Ovary (tissue), 3 donors: Measurements from ENCODE around the gene PSENEN.

ENCODE experiments used
- EP300 ChIP-seq: sonication (generic); formaldehyde crosslinking; IDR thresholded peaks from one replicate; pipeline ENCODE4 v1.6.1; 2017; ENCODE audit warnings: antibody characterized with exemption
- POLR2A ChIP-seq: fragments of 450-650 bp; IDR thresholded peaks from one replicate; pipeline ENCODE4 v1.6.1; 2017; ENCODE audit warnings: antibody characterized with exemption, mild to moderate bottlenecking, moderate library complexity
- TF ChIP-seq, protein P1 (sequence below), 3 donors: fragments of 450-650 bp in 2 of 3; fragments of 200-600 bp in 1 of 3; IDR thresholded peaks; one replicate each; pipeline versions ENCODE4 v1.5.1 to v1.8.0; 2016 to 2022; ENCODE audit warnings: antibody characterized with exemption in 3 of 3, mild to moderate bottlenecking in 1 of 3
- donor health status: DM: no; HTN: no; CAD: no.

DNA sequence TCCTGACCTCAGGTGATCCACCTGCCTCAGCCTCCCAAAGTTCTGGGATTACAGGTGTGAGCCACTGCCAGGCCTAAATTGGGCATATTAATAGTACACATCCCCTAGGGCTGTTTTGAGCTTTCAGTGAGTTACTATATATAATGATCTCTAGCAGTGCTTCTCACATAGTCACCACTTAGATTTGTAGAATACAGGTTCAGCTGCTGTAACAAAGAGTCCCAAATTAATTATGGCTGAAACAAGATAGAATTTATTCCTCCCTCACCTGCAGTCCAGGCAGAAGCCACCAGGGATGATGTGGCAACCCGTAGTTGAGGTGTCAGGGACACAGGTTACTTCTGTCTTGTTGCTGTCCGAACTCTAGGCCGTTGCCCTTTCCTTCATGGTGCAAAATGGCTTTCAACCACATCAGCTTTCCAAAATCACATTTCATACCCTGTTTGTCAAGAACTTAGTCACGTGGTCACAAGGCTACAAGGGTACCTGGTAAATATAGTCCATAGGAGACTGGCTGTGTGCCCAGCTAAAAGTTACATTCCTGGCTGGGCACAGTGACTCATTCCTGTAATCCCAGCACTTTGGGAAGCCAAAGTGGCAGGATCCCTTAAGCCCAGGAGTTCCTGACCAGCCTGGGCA is 15.4 kb downstream of the PSENEN start:
- no peak for TF ChIP-seq EP300
- TF ChIP-seq, protein P1, sequence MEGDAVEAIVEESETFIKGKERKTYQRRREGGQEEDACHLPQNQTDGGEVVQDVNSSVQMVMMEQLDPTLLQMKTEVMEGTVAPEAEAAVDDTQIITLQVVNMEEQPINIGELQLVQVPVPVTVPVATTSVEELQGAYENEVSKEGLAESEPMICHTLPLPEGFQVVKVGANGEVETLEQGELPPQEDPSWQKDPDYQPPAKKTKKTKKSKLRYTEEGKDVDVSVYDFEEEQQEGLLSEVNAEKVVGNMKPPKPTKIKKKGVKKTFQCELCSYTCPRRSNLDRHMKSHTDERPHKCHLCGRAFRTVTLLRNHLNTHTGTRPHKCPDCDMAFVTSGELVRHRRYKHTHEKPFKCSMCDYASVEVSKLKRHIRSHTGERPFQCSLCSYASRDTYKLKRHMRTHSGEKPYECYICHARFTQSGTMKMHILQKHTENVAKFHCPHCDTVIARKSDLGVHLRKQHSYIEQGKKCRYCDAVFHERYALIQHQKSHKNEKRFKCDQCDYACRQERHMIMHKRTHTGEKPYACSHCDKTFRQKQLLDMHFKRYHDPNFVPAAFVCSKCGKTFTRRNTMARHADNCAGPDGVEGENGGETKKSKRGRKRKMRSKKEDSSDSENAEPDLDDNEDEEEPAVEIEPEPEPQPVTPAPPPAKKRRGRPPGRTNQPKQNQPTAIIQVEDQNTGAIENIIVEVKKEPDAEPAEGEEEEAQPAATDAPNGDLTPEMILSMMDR (IDR thresholded peaks at IDR 0.05), result no peak
- TF ChIP-seq POLR2A, result no peak
